Right atrium auricular region (tissue), 2 donors: ENCODE measurements around the gene C2CD2. TPM values are rescaled to one million over a fixed set of nuclear protein-coding genes. Genes with fewer than 3 reads are reported as not detected.

Experiments
- DNase-seq: peaks from one replicate; pipeline ENCODE4 v3.0.0-alpha.2; 2019; ENCODE audit warnings: low spot score
- H3K27ac ChIP-seq, 2 donors: fragments of 200-600 bp; sonication (generic); 1 replicate in 1 of 2; 2 replicates in 1 of 2; pipeline ENCODE4 v1.5.1; 2016 to 2019
- H3K27me3 ChIP-seq, 2 donors: fragments of 200-600 bp; sonication (generic); one replicate each; pipeline versions ENCODE4 v1.5.1 to v1.6.0; 2017 to 2019
- H3K36me3 ChIP-seq: fragments of 200-600 bp; sonication (generic); one replicate; pipeline ENCODE4 v1.5.1; 2016
- H3K4me1 ChIP-seq, 2 donors: fragments of 200-600 bp; sonication (generic); one replicate each; pipeline versions ENCODE4 v1.5.1 to v1.6.0; 2017 to 2019
- H3K4me3 ChIP-seq, 2 donors: fragments of 200-600 bp; sonication (generic); 1 replicate in 1 of 2; 2 replicates in 1 of 2; pipeline ENCODE4 v1.5.1; 2017 to 2019; ENCODE audit warnings: mild to moderate bottlenecking in 1 of 2, moderate library complexity in 1 of 2
- H3K9me3 ChIP-seq, 2 donors: fragments of 200-600 bp; sonication (generic); one replicate each; pipeline ENCODE4 v1.5.1; 2019
- total RNA-seq, 2 donors: library from RNA; depleted of rRNA; stranded (reverse); fragments of >200 nt; gene quantifications; one replicate each; pipeline ENCODE4 v1.1.0, GENCODE V29; 2016
- TF ChIP-seq, protein P1 (sequence below), 2 donors: fragments of 200-600 bp; sonication (generic); IDR thresholded peaks; one replicate each; pipeline ENCODE4 v1.5.1; 2019; ENCODE audit warnings: antibody characterized with exemption in 2 of 2

Gene C2CD2
- total RNA-seq, 2 donors from 2014 or later: 8.6 to 9.1 TPM

GRCh38 chr21:41965461-41966013, 11.7 kb upstream of the C2CD2 start:
- H3K27ac ChIP-seq: no peak overlapping the region
- H3K4me1 ChIP-seq: no peaks in the 10 kb centered on the region
- TF ChIP-seq, protein P1, sequence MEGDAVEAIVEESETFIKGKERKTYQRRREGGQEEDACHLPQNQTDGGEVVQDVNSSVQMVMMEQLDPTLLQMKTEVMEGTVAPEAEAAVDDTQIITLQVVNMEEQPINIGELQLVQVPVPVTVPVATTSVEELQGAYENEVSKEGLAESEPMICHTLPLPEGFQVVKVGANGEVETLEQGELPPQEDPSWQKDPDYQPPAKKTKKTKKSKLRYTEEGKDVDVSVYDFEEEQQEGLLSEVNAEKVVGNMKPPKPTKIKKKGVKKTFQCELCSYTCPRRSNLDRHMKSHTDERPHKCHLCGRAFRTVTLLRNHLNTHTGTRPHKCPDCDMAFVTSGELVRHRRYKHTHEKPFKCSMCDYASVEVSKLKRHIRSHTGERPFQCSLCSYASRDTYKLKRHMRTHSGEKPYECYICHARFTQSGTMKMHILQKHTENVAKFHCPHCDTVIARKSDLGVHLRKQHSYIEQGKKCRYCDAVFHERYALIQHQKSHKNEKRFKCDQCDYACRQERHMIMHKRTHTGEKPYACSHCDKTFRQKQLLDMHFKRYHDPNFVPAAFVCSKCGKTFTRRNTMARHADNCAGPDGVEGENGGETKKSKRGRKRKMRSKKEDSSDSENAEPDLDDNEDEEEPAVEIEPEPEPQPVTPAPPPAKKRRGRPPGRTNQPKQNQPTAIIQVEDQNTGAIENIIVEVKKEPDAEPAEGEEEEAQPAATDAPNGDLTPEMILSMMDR (IDR thresholded peaks at IDR 0.05): no peak
- H3K36me3 ChIP-seq: no peaks in the 10 kb centered on the region
- H3K4me3 ChIP-seq: no peak overlapping the region
- DNase-seq: peak; percentile 7
- H3K9me3 ChIP-seq: no peaks in the 10 kb centered on the region
- no peaks in the 10 kb centered on the region for H3K27me3 ChIP-seq

- no peaks in the 10 kb centered on the region for H3K27me3 ChIP-seq
- DNase-seq: peak; percentile 32
- H3K27ac ChIP-seq: no peak overlapping the region
- H3K9me3 ChIP-seq: no peaks in the 10 kb centered on the region
- H3K36me3 ChIP-seq: no peaks in the 10 kb centered on the region
- no peak overlapping the region for H3K4me3 ChIP-seq
- TF ChIP-seq, protein P1 (IDR thresholded peaks at IDR 0.05): no peak
- no peaks in the 10 kb centered on the region for H3K4me1 ChIP-seq
Measured at GRCh38 chr21:41965045-41965444, 11.2 kb upstream of the C2CD2 start.

- Histone ChIP-seq H3K27ac (no peak overlapping the region), H3K4me3 (no peak overlapping the region), H3K9me3 (no peaks in the 10 kb centered on the region), H3K4me1 (no peaks in the 10 kb centered on the region), H3K27me3 (no peaks in the 10 kb centered on the region), H3K36me3 (no peaks in the 10 kb centered on the region)
- TF ChIP-seq, protein P1 (IDR thresholded peaks at IDR 0.05): no peak
- DNase-seq: peak; percentile 43
Measured at GRCh38 chr21:41964171-41964570, 10.4 kb upstream of the C2CD2 start.

DNA sequence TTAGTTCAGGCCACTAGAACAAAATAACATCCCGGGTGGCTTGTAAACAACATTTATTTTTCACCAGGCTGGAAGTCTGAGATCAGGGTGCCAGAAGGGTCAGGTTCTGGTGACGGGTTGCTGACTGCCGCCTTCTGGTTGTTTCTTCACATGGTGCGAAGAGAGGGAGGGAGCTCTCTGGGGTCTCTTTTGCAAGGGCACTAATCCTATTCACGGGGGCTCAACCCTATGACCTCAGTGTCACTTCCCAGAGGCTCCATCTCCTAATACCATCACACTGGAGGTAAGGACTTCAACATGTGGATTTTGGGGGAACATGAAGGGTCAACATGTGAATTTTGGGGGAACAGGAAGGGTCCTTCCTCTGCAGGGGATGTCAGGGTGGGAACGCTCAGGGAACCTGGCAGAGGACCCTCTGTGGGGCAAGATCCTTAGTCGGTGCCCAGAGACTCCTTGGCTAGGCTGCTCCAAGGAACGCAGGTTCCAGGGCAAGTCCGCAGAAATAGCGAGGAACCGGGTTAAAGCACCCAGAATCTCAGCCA, 8.7 kb upstream of the C2CD2 start:
- no peak overlapping the region for H3K4me3 ChIP-seq
- H3K36me3 ChIP-seq: no peaks in the 10 kb centered on the region
- DNase-seq: no peak
- peaks cover 0 to 11% of the 10 kb centered on the region in 2 donors for H3K4me1 ChIP-seq
- no peak overlapping the region for H3K27ac ChIP-seq
- H3K27me3 ChIP-seq: no peaks in the 10 kb centered on the region
- no peaks in the 10 kb centered on the region for H3K9me3 ChIP-seq
- TF ChIP-seq, protein P1 (IDR thresholded peaks at IDR 0.05): no peak

- Histone ChIP-seq H3K4me1 (peaks cover 0 to 18% of the 10 kb centered on the region in 2 donors), H3K9me3 (no peaks in the 10 kb centered on the region), H3K27me3 (no peaks in the 10 kb centered on the region), H3K4me3 (no peak overlapping the region), H3K27ac (no peak overlapping the region), H3K36me3 (no peaks in the 10 kb centered on the region)
- DNase-seq: no peak
- TF ChIP-seq, protein P1 (IDR thresholded peaks at IDR 0.05): no peak
Measured at GRCh38 chr21:41961753-41962152, 7.9 kb upstream of the C2CD2 start.

DNA sequence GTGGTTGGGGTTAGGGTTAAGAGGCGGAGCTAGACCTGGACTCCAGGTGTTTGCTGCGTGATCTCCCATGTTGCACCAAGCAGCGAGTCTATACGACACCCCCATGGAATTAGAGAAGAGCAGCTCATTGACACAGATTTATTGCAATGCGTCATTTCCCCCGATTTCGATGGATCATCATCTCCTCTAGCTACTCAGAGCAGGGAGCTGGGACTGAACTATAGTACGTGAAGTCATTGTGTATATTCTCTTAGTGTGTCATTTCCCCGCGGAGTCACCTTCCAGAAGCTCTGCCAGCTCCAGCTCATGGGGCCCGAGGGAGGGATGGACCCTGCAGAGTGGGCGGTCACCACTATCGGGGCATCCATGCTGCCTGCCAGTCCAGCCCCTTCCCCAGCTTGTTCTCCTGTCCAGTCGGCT, 7.5 kb upstream of the C2CD2 start:
- TF ChIP-seq, protein P1 (IDR thresholded peaks at IDR 0.05): no peak
- no peaks in the 10 kb centered on the region for H3K27me3 ChIP-seq
- H3K4me1 ChIP-seq: peaks cover 0 to 18% of the 10 kb centered on the region in 2 donors
- no peaks in the 10 kb centered on the region for H3K36me3 ChIP-seq
- no peaks in the 10 kb centered on the region for H3K9me3 ChIP-seq
- H3K4me3 ChIP-seq: no peak overlapping the region
- no peak overlapping the region for H3K27ac ChIP-seq
- DNase-seq: no peak
